NCI-H460 (cell line): ENCODE data around the gene OSBPL5. TPM values are rescaled to one million over a fixed set of nuclear protein-coding genes. Genes with fewer than 3 reads are reported as not detected.
"Not testable (repeated sequence)": the region's sequence is repeated elsewhere in the genome, so short reads cannot be mapped to it uniquely, and the experiment has no call there.

Experiments
- DNase-seq: peaks from one replicate; pipeline ENCODE4 v3.0.0-alpha.2; 2016; ENCODE audit warnings: low read depth; ENCODE audit errors: extremely low read depth
- total RNA-seq: library from RNA; depleted of rRNA; stranded (reverse); fragments of >200 nt; shearing (Covaris generic); gene quantifications from 2 replicates; pipeline ENCODE4 v1.2.3, GENCODE V29; 2014

The OSBPL5 gene
- total RNA-seq, 1 experiment from 2014 or later, result 84.9 TPM

DNA sequence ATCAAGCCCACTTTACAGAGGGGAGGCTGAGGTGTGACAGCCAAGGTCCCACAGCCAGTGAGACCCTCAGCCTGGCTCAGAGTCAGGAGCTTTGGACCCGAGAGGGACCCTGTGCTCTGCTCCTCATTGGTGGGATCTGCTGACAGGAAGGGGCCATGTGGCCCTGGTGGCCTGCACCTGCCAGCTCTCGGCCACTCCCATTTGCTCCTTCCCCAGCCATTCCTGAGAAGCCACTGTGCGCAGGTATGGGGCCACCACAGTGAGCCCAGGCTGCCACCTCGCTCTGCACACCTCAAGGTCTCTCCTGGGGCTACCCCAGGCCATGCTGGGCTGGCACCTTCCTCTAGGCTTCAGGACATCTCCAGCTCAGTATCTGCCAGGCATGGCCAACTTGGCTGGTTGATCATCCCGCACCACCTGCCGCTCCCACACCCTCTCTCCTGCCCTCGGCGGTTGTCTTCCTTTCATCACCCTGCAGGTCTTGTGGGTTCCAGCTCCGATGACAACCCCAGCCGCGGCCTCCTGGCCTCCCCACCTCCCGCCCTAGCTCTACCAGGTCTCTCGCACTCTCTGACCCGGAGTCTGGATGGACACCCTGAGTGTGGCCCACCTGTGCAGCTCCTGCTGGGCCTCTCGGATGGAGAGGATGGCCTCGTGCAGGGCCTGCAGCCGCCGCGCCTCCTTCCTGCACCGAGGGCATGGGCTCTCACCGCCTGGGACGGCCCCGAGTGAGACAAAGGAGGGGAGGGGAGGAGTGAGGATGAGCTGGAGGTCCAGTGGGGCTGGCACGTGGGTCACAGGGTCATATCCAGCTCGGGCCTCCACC, 75.7 kb downstream of the OSBPL5 start:
- DNase-seq, result no peak

DNA sequence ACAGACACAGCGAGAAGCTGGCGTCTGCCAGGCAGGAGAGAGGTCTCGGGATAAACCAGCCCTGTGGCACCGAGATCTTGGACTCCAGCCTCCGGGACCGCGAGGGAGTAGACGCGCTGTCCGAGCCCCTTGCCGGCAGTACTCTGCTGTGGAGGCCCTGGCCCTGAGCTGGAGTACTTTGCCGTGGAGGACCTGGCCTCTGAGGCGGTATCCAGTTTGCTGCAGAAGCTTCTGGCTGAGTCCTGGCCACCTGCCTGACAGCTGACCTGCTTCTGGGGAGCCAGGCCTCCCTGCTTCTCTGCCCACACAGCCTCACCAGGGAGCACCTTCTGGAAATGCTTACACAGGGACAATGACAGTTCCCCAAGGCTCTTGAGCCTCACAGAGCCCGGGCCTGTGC, 76.3 kb downstream of the OSBPL5 start:
- no peak for DNase-seq

DNA sequence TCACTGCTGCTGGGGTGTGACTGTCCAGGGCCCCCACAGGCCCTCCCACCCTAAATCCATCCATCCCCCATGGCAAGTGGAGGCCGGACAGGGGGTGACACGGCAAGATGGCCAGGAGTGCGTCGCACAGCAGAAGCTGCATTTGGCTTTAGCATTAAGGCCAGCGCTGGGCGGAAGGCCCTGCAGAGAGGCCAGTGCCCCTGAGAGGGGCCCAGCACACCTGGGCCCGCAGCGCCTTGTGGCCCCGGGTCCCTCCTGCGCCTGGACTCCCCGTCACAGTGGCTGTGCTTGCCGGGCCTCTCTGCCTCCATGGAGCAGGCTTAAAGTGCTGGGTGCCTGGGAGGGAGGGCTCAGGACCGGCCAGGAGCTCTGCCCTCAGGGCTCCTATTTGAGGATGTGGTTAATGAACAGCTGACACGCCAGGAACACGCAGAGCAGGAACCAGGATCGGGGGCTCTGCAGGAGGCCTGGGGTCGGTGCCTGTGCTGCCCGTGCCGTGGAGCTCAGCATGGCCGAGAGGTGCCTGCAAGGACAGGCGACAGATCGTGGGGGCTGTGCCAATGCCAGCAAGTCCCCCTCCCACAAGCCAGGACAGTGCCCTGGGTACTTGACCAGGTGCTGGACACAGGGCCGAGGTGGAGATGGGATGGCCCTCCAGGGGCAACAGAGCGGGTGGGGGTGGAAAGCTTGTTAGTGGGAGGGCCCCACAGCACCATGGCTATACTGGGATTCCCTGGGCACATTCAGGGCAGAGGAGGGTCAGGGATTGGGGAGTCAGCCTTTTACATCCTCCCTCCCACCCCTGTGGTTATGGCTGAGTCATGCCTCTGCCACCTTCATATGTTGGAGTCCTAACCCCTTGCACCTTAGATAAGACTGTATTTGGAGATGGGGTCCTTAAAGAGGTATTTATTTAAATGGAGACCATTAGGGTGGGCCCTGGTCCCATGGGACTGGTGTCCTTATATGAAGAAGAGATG, 77.0 kb downstream of the OSBPL5 start:
- DNase-seq, result no peak

DNA sequence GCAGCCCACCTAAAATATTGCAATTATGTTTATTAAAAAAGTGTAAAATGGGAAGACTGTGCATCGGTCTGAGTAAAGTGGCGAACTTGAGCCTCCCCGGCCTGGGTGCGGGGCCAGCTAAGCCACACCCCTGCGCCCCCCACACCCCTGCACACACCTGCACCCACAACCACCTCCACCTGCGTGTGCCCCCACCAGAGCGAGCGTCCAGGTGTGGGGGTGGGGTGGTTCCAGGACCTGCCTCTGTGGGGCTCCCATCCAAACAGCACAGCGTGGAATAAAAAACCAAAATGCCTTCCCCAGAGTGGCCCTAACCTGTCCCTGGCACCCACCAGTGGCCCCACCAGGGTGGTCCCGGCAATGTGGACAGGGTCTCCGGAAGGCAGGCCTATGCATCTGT, 77.7 kb downstream of the OSBPL5 start:
- DNase-seq, result no peak

DNA sequence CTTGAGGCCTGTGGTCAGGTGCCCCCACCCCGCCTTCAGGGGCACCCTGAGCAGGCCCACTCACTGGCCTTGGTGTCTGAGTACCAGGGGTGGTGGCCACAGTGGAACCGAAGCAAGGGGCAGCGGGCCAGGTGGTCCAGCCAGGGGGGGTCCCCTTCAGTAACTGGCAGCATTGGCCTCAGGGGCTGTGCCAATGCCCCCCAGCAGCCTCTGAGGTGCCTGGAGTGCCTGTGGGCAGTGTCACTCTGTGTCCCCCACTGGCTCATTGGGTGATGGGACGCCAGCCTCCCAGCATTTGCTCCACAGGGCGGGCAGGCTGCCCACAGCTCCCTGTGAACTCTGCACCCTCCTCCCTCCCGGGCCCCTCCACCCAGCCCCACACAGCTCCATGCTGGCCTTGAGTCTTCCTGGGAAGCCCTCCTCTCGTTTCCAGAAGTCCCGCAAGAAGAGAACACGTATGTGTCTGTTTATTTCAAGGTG, 78.4 kb downstream of the OSBPL5 start:
- DNase-seq, result no peak

DNA sequence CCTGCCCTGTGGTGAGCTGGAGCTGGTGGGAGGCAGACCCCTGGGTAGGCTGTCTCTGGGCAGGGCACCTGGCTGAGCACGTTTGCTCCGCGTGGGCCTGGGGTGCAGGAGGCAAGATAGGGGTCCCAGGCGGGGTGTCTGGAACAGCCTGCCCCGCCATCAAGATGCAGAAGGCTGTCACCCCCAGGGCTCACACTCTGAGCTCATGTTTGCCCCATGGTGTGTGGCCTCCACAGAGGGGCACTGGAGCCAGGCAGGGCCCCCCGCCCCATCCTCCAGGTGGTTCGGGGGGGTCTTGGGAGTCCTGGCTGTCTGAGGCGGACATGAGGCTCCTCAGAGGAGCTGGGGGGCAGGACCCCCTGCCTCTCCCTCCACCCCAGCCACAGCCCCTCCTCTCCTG, 79.0 kb downstream of the OSBPL5 start:
- no peak for DNase-seq

DNA sequence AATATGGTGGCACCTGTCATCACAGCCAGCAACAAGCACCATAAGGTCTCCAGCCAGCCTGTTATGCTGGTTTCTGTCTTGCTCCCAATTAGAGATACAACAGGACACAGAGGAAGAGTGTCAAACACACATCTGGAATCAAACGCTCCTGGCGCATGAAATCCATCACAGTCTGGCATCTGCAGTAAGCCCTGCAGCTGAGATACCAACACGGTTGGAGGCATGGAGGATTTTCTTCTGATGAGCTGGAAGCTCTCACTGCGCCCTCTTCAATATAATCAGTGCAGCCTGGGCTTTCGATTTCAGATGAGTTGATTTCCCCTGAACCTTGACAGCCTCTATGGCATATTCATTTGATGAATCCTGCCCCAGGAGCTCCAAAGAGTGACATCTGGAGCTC, 80.1 kb downstream of the OSBPL5 start:
- no peak for DNase-seq

DNA sequence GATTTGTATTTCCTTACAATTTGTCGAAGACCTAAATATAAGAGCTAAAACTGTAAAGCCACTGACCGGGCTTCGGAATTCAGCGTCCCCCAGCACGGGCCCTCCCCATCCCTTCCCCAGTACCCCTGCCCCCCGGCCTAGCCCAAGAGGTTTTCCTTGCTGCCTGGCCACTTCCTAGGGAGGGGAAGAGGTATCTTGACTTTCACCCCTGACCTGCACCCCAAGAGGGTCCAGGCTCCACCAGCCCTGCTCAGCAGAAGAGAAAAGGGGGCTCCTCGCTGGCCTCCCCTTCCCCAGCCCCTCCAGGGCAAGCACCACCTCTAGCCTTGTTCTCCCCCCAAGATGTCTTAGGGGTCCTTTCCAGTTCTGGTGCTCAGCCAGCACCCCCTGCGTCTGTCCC, 81.8 kb downstream of the OSBPL5 start:
- no peak for DNase-seq

DNA sequence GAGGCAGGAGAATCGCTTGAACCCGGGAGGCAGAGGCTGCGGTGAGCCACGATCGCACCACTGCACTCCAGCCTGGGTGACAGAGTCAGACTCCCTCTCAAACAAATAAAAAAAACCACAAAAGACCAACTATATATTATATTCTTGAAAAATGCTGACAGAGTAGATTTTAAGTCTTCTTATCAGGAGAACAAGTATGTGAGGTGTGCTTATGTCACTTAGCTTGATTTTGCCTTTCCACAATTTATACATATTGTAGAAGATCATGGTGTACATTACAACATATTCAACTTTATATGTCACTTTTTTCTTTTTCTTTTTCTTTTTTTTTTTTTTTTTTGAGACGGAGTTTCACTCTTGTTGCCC, 83.7 kb downstream of the OSBPL5 start:
- no peak for DNase-seq

DNA sequence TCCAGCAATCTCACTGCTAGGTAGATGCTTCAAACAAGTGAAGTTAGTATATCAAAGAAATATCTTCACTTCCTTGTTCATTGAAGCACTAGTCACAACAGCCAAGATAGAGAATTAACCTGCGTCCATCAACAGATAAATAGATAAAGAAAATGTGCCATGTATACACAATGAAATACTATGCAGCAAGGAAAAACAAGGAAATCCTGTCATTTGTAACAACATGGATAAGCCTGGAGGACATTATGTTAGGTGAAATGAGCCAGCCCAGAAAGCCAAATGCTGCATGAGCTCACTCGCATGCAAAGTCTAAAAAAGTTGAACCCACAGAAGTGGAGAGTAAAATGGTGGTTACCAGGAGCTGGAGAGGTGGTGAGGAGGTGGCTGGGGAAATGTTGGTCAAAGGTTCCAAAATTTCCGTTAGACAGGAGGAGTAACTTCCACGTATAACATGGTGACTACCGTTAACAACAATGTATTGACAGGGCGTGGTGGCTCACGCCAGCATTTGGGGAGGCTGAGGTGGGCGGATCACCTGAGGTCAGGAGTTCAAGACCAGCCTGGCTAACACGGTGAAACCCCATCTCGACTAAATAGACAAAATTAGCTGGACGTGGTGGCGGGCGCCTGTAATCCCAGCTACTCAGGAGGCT, 84.3 kb downstream of the OSBPL5 start:
- DNase-seq, result no peak

DNA sequence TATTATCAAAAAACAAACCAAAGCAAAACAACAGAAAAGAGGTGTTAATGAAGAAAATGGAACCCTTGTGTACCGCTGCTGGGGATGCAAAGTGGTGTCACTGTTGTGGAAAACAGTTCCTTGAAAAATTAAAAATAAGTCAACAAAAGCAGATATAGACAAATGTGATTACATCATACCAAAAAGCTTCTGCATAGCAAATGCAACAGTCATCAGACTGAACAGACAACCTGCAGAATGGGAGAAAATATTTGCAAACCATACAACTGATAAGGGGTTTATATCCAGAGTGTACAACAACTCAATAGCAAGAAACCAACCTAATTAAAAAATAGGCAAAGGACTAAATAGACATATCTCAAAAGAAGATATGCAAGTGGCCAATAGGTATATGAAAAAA, 85.0 kb downstream of the OSBPL5 start:
- DNase-seq, result no peak

DNA sequence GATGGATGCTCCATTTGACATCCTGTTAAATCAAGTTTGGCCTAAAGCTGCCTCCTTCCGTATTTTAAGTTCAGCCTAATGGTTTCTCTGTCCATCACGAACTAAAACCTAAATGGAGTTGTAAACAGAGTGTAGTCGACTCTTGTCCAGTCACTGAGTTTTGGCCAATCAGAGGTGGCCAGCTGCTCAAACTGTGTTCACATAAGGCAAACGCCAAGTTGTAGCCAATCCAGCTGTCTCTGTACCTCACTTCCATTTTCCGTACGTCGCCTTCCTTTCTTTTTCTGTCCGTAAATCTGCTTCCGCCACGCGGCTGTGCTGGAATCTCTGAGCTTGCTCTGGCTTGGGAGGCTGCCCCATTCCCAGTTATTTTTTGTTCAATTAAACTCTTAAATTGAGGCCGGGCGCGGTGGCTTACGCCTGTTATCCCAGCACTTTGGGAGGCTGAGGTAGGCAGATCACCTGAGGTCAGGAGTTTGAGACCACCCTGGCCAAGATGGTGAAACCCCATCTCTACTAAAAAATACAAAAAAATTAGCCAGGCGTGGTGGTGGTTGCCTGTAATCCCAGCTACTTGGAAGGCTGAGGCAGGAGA, 87.2 kb downstream of the OSBPL5 start:
- no peak for DNase-seq

DNA sequence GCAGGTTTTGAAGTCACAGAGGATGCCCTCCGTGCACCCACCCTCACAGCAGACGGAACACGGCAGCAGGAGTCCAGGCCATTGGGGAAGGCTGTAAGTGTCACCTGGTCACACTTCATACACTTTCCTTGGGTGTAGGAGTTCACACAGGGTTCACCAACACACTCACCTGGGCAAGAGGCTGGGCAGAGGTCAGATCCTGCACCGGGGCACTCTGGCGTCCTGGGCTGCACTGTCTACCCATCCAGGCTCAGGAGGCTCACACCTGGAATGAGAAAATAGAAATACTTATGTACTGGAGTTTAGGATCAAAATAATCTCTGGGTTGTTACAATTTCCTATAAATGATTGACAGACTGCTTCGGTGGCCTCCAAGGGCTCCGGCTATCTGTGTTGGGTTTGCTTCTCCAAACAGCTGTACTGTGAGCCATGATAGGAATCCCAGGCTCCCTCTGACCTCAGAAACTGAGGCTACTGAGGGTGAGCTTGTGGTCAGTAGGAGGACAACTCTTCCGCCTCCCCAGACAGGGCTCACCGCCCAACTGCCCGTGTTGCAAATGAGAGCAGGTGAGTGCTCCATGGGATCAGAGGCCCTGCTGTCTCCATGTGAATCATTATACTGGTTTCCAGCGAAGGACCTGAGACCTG, 87.8 kb downstream of the OSBPL5 start:
- DNase-seq, result no peak

DNA sequence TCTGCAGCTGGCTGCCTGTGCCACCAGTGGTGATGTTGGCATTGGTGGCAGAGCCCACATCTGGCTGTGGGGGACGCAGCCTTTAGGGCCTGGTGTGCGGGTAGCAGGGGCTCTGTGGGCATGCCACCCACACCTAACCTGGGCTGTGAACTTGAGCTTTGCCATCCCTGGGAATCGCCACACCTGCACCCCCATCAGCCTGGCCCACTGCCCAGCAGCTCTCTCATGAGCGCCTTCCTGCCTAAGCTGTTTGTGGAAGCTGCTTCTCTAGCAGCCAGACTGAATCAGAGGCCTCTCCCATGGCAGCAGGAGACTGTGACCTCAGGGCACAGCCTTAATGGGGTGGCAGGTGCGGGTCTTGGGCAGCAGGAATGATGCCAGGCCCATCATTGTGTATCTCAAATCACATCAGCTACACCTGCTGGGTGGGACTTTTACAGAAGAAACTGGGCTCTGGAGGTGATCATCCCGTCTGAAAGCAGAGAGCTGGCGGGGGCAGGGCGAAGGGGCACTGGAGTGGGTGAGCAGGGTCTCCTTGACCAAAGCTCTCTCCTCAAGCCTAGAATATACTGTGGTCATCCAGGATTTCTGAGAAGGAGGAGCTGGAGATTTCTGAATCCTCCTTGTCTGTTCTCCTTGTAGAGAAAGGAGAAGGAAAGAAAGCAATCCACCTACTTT, 90.1 kb downstream of the OSBPL5 start:
- no peak for DNase-seq

DNA sequence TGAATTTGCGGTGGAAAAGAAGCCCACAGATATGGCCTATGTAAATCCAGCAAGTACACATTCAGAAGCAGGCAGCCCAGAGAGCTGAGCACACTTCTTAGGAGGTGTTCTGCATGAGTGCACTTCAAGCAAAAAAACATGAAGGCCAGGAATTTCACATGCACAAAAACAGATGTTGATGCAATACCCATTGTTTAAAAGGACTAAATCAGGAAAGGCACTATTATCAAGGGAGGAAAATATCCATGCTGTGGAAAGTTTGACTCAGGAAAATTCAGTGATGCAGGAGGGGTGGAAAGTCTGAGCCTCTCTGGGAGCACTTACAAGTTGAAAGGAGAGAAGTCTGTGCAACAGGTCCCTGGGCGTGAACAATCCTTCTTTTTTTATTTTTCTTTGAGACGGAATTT, 92.1 kb downstream of the OSBPL5 start:
- DNase-seq, result no peak

DNA sequence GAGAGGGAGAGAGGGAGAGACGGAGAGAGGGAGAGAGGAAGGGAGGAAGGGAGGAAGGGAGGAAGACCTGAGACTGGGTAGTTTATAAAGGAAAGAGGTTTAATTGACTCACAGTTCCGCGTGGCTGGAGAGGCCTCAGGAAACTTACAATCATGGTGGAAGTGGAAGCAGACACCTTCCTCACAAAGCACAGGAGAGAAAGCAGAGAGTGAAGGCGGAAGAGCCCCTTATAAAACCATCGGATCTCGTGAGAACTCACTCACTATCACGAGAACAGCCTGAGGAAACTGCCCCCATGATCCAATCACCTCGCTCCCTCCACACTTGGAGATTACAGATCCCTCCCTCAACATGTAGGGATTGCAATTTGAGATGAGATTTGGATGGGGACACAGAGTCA, 95.7 kb downstream of the OSBPL5 start:
- DNase-seq, result no peak

DNA sequence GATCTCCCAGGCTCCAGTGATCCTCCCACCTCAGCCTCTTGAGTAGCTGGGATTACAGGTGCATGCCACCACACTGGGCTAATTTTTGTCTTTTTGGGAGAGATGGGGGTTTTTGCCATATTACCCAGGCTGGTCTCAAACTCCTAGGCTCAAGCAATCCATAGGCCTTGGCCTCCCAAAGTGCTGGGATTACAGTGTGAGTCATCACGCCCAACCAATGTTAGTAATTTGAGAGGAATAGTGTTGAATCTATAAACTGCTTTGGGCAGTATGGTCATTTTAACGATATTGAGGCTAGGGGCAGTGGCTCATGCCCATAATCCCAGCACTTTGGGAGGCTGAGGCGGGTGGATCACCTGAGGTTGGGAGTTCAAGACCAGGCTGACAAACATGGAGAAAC, 98.8 kb downstream of the OSBPL5 start:
- not testable (repeated sequence) for DNase-seq

DNA sequence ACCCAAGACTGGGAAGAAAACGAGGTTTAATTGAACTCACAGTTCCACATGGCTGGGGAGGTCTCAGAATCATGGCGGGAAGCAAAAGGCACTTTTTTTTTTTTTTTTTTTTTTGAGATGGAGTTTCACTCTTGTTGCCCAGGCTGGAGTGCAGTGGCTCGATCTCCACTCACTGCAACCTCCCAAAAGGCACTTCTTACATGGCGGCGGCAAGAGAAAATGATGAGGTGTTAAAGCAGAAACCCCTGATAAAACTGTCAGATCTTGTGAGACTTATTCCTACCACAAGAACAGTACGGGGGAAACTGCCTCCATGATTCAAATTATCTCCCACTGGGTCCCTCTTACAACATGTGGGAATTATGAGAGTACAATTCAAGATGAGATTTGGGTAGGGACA, 100.4 kb downstream of the OSBPL5 start:
- DNase-seq, result not testable (repeated sequence)

DNA sequence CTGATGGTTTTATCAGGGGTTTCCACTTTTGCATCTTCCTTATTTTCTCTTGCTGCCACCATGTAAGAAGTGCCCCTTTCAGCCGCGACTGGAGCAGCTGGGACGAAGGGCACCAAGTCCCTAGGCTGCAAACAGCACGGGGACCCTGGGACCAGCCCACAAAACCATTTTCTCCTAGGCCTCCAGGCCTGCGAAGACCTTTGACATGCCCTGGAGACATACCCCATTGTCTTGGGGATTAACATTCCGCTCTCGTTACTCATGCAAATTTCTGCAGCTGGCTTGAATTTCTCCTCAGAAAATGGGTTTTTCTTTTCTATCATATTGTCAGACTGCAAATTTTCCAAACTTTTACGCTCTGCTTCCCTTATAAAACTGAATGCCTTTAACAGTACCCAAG, 101.2 kb downstream of the OSBPL5 start:
- DNase-seq, result not testable (repeated sequence)

DNA sequence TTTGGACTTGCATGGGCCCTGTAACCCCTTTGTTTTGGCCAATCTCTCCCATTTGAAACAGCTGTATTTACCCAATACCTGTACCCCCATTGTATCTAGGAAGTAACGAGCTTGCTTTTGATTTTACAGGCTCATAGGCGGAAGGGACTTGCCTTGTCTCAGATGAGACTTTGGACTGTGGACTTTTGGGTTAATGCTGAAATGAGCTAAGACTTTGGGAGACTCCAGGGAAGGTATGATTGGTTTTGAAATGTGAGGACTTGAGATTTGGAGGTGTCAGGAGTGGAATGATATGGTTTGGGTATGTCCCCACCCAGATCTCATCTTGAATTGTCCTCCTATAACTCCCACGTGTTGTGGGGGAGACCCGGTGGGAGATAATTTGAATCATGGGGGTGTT, 101.7 kb downstream of the OSBPL5 start:
- DNase-seq, result not testable (repeated sequence)
